Measurements from ENCODE around the gene CEP55.

The CEP55 gene

GRCh38 chr10:93471110-93471651 lies 25.2 kb upstream of the CEP55 start:
- peak; percentile 1 for DNase-seq

GRCh38 chr10:93473161-93473560 lies 23.3 kb upstream of the CEP55 start:
- no peak for DNase-seq

- no peak for DNase-seq
Observed at GRCh38 chr10:93473804-93474472, 22.5 kb upstream of the CEP55 start.

GRCh38 chr10:93475227-93475626 lies 21.2 kb upstream of the CEP55 start:
- no peak for DNase-seq

- no peak for DNase-seq
Observed at GRCh38 chr10:93475871-93476270, 20.5 kb upstream of the CEP55 start.

GRCh38 chr10:93476756-93477155 lies 19.7 kb upstream of the CEP55 start:
- no peak for DNase-seq

- DNase-seq, result no peak
Observed at GRCh38 chr10:93478873-93479272, 17.5 kb upstream of the CEP55 start.

- DNase-seq, result no peak
Observed at GRCh38 chr10:93481637-93482144, 14.7 kb upstream of the CEP55 start.

- peak; percentile 64 for DNase-seq
Observed at GRCh38 chr10:93482145-93482834, 14.1 kb upstream of the CEP55 start, which contains the start of gene MYOF. Gene MYOF (minus strand): TSS chr10:93482334. CDS start chr10:93482194, 140 bp downstream.

- DNase-seq, result peak; percentile 30
Observed at GRCh38 chr10:93485690-93486089, 10.7 kb upstream of the CEP55 start.

GRCh38 chr10:93488956-93489528 lies 7.4 kb upstream of the CEP55 start:
- DNase-seq, result no peak

- no peak for DNase-seq
Observed at GRCh38 chr10:93491602-93492121, 4.8 kb upstream of the CEP55 start.

GRCh38 chr10:93493162-93493561 lies 3.2 kb upstream of the CEP55 start:
- peak; percentile 5 for DNase-seq

- peak; percentile 19 for DNase-seq
Observed at GRCh38 chr10:93494494-93494893, 1.9 kb upstream of the CEP55 start.

GRCh38 chr10:93495654-93496321 lies 624 bp upstream of the CEP55 start:
- peak; percentile 71 for DNase-seq

GRCh38 chr10:93498166-93498565 lies 1.8 kb downstream of the CEP55 start:
- DNase-seq, result no peak

- no peak for DNase-seq
Observed at GRCh38 chr10:93501650-93502049, 5.2 kb downstream of the CEP55 start.

GRCh38 chr10:93503075-93503474 lies 6.7 kb downstream of the CEP55 start:
- no peak for DNase-seq

- DNase-seq, result no peak
Observed at GRCh38 chr10:93505075-93505474, 8.7 kb downstream of the CEP55 start.

- DNase-seq, result no peak
Observed at GRCh38 chr10:93509816-93510215, 13.4 kb downstream of the CEP55 start.

- no peak for DNase-seq
Observed at GRCh38 chr10:93512565-93512964, 16.2 kb downstream of the CEP55 start.

- DNase-seq, result no peak
Observed at GRCh38 chr10:93513091-93513490, 16.7 kb downstream of the CEP55 start.

- no peak for DNase-seq
Observed at GRCh38 chr10:93514521-93514920, 18.1 kb downstream of the CEP55 start.
